ENCODE measurements around the gene TSC2.

TSC2 gene

GRCh38 chr16:2070576-2071453 is 23.0 kb downstream of the TSC2 start:
- no peak for DNase-seq (ENCODE audit: low read depth, low spot score)

DNA sequence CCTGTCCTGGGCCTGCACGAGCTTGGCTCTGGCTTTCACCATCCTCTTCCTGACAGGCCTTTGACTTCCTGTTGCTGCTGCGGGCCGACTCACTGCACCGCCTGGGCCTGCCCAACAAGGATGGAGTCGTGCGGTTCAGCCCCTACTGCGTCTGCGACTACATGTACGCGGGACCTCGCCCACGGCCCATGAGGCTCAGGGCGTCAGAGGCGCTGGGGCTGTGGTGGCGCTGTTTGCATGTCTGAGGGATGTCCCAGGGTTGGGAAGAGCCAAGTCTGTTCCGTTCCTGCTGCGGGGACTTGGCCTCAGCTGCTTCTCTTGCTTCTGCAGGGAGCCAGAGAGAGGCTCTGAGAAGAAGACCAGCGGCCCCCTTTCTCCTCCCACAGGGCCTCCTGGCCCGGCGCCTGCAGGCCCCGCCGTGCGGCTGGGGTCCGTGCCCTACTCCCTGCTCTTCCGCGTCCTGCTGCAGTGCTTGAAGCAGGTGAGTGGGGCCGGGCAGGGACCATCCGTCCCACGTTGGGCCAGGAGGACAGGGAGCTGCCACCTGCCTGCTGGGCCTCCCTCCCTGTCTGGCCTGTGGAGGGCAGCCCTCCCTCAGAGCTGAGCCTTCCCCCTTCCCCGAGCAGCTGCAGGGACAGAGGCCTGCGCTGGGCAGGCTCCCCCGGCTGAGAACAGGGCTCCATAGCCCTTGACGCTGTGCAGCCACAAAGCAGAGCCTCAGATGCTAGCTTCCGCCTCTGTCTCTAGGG is 23.8 kb downstream of the TSC2 start:
- no peak for DNase-seq (ENCODE audit: low read depth, low spot score)

GRCh38 chr16:2072926-2073325 is 25.1 kb downstream of the TSC2 start:
- DNase-seq (ENCODE audit: low read depth, low spot score), result no peak

DNA sequence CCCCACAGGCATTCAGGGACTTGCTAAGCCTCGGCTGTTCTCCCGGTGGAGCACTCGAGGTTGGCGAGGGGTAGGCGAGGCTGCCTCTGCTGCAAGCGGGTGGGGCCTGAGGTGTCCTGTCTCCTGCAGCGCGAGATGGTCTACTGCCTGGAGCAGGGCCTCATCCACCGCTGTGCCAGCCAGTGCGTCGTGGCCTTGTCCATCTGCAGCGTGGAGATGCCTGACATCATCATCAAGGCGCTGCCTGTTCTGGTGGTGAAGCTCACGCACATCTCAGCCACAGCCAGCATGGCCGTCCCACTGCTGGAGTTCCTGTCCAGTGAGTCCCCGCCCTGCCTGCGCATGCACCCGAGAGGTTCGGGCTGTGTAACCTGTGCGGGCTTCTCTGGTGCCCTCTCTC is 26.3 kb downstream of the TSC2 start:
- no peak for DNase-seq (ENCODE audit: low read depth, low spot score)

- DNase-seq (ENCODE audit: low read depth, low spot score), result no peak
Measured at GRCh38 chr16:2075631-2076030, 27.8 kb downstream of the TSC2 start.

- DNase-seq (ENCODE audit: low read depth, low spot score), result no peak
Measured at GRCh38 chr16:2076072-2076865, 28.5 kb downstream of the TSC2 start.

DNA sequence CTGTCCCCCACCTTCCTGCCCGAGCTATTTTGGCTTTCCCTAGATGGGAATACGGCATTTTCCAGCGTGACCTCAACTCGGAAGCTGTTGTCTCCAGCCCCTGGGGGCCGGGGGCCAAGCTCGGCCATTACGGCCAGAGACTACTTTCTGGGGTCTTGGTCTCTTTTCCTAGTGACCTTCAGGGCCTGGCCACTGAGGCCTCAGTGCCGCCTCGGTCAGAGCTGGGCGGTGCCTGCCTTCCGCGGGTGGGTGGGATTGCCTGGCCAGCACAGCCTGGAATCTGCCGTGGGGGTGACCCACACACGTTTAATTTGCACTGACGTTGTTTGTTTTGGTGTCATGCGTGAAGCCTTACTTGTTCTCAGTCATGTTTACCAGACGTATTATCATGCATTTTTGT is 29.2 kb downstream of the TSC2 start:
- no peak for DNase-seq (ENCODE audit: low read depth, low spot score)

DNA sequence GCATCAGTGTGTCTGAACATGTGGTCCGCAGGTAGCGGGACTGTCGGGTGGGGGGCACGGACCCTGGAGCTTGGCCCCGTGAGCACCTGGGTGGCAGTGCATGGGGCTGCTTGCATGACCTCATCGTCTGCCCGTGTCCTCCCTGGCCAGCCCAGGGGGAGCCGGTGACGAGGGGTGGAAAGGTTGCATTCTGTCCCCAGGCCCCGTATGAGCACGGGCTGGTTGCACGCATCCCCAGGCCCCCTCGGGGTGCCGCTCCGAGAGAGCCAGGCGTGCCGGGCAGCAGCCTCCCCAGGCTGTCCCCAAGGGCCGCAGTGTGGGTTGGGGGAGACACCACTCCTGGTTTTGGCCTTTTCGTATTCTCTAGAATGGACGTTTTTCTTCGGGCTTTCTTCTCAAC is 29.9 kb downstream of the TSC2 start:
- no peak for DNase-seq (ENCODE audit: low read depth, low spot score)

DNA sequence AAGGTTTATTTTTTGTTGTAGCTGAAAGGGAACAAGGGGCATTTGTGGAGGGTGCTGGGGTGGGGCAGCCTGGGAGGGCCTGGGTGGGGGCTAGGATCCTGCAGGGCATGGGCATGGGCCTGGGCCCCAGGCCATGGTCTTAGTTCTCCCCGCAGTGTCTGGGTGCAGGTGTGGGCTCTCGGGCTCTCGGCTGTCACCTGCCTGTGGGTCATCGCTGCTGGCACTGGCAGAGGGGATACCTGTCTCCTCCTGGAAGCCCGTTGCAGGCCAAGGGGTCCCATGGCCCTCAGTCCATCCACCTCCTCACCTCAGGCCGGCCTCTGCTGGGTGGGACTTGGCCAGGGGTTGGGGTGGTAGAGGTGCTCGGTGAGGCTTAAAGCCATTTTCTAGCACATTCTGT is 30.3 kb downstream of the TSC2 start:
- no peak for DNase-seq (ENCODE audit: low read depth, low spot score)

- DNase-seq (ENCODE audit: low read depth, low spot score), result no peak
Measured at GRCh38 chr16:2078691-2079090, 30.9 kb downstream of the TSC2 start.

GRCh38 chr16:2079311-2079800 is 31.6 kb downstream of the TSC2 start:
- no peak for DNase-seq (ENCODE audit: low read depth, low spot score)

DNA sequence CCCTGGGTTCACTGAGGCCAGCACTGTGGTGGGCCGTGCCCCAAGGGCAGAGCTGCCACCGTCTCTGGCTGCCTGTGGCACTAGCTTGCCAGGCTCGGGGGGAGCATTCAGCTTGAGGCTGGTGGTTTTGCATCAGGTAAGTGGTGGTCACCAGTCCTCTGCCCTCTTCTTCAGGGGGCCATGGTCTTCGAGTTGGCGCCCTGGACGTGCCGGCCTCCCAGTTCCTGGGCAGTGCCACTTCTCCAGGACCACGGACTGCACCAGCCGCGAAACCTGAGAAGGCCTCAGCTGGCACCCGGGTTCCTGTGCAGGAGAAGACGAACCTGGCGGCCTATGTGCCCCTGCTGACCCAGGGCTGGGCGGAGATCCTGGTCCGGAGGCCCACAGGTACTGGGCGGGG is 32.2 kb downstream of the TSC2 start:
- no peak for DNase-seq (ENCODE audit: low read depth, low spot score)

- no peak for DNase-seq (ENCODE audit: low read depth, low spot score)
Measured at GRCh38 chr16:2081201-2082084, 33.7 kb downstream of the TSC2 start.

DNA sequence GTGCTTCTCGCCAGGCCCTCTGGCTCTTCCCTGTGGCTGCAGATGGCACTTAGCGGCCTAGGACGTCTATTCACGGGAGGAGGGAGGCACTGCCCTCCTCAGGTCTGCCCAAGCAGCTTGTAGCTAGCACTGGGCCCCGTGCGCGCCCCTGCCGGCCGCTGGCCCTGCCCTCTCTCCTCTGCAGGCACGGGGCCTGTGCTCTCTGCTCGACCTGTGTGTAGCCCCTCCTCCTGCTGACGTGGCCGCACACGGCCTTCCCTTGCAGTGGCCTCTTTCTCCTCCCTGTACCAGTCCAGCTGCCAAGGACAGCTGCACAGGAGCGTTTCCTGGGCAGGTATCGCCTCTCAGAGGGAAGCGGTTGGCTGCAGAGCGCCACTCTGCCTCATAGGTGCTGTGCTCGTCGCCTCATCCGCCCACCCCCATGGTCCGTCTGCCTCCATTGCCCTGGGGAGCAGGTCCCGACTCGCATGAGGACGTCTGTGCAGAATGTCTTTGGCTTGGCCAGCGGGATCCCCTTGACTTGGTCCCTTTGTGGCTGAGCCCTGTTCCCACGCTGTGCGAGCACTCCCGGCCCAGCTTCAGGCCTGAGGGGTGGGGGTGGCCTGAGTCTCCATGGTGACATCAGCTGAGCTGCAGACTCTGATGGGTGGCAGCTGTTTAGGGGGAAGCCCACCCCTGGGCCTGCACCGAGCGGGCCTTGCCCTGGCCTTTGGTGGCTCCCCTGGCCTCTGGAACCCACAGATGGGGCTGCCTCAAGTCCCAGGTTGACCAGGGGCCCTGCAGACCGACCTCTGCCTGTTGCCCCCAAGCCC is 34.6 kb downstream of the TSC2 start:
- DNase-seq (ENCODE audit: low read depth, low spot score), result no peak

GRCh38 chr16:2082983-2083364 is 35.2 kb downstream of the TSC2 start:
- DNase-seq (ENCODE audit: low read depth, low spot score), result no peak

- DNase-seq (ENCODE audit: low read depth, low spot score), result no peak
Measured at GRCh38 chr16:2083409-2083808, 35.6 kb downstream of the TSC2 start.

DNA sequence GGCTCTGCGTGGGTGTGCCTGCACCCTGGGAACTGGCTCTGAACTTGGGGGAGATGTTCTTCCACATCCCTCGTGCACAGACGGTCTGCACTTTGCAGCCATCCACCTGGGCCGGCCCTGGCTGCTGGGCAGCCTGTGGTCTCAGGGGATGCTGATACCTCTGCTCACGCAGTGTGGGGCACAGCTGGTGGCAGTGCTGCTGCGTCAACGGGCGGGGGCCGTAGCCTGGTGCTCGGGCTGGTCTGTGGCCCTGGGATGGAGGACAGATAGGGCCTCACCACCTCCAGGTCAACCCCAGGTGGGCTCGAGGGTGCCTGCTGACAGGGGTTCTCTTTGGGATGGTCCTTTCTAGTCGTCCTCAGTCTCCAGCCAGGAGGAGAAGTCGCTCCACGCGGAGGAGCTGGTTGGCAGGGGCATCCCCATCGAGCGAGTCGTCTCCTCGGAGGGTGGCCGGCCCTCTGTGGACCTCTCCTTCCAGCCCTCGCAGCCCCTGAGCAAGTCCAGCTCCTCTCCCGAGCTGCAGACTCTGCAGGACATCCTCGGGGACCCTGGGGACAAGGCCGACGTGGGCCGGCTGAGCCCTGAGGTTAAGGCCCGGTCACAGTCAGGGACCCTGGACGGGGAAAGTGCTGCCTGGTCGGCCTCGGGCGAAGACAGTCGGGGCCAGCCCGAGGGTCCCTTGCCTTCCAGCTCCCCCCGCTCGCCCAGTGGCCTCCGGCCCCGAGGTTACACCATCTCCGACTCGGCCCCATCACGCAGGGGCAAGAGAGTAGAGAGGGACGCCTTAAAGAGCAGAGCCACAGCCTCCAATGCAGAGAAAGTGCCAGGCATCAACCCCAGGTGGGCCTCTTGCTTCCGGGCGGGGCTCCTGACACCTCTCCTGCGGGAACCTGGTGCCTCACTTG is 36.3 kb downstream of the TSC2 start:
- no peak for DNase-seq (ENCODE audit: low read depth, low spot score)

- no peak for DNase-seq (ENCODE audit: low read depth, low spot score)
Measured at GRCh38 chr16:2084895-2085625, 37.3 kb downstream of the TSC2 start.

Measured in ELF-1 (cell line).